SK-N-SH treated with all-trans-retinoic acid at 6 μM for 48 hours (cell line): ENCODE measurements around the gene F11R.

Experiments used
- ESRRG ChIP-seq: fragments of 250-450 bp; sonication (Bioruptor Pico); IDR thresholded peaks from 2 replicates; pipeline ENCODE4 v1.6.1; 2021; ENCODE audit warnings: mild to moderate bottlenecking
- GLIS3 ChIP-seq: fragments of 250-450 bp; sonication (Bioruptor Pico); IDR thresholded peaks from 2 replicates; pipeline ENCODE4 v1.5.0; 2020; ENCODE audit warnings: mild to moderate bottlenecking, moderate library complexity
- ISL1 ChIP-seq: fragments of 250-450 bp; sonication (Bioruptor Pico); IDR thresholded peaks from 2 replicates; pipeline ENCODE4 v2.1.2; 2022; ENCODE audit warnings: mild to moderate bottlenecking, moderate library complexity
- PPARA ChIP-seq: fragments of 250-450 bp; sonication (Bioruptor Pico); IDR thresholded peaks from 2 replicates; pipeline ENCODE4 v1.5.0; 2020; ENCODE audit warnings: mild to moderate bottlenecking, borderline replicate concordance
- RARB ChIP-seq: fragments of 250-450 bp; sonication (Bioruptor Pico); IDR thresholded peaks from 2 replicates; pipeline ENCODE4 v1.8.0; 2021; ENCODE audit warnings: mild to moderate bottlenecking, moderate library complexity
- TOX ChIP-seq: fragments of 250-450 bp; sonication (Bioruptor Pico); IDR thresholded peaks from 2 replicates; pipeline ENCODE4 v1.8.0; 2021; ENCODE audit warnings: mild to moderate bottlenecking, moderate library complexity, borderline replicate concordance
- ZFP30 ChIP-seq: fragments of 450-650 bp; formaldehyde crosslinking; IDR thresholded peaks from 2 replicates; pipeline ENCODE4 v1.5.0; 2022; ENCODE audit warnings: mild to moderate bottlenecking, moderate library complexity
- ZNF70 ChIP-seq: fragments of 450-650 bp; formaldehyde crosslinking; IDR thresholded peaks from 2 replicates; pipeline ENCODE4 v1.5.0; 2020; ENCODE audit warnings: mild to moderate bottlenecking, moderate library complexity
- ZNF8 ChIP-seq: fragments of 450-650 bp; formaldehyde crosslinking; IDR thresholded peaks from 2 replicates; pipeline ENCODE4 v1.5.0; 2020; ENCODE audit warnings: mild to moderate bottlenecking, moderate library complexity
- TF ChIP-seq, protein P1 (sequence below): fragments of 250-450 bp; sonication (Bioruptor Pico); IDR thresholded peaks from 2 replicates; pipeline ENCODE4 v1.8.0; 2020; ENCODE audit warnings: mild to moderate bottlenecking, moderate library complexity, borderline replicate concordance
- TF ChIP-seq, protein P2 (sequence below): fragments of 250-450 bp; sonication (Bioruptor Pico); IDR thresholded peaks from 2 replicates; pipeline ENCODE4 v1.5.1; 2021; ENCODE audit warnings: mild to moderate bottlenecking, moderate library complexity
- TF ChIP-seq, protein P3 (sequence below): fragments of 250-450 bp; sonication (Bioruptor Pico); IDR thresholded peaks from 2 replicates; pipeline ENCODE4 v1.5.1; 2020; ENCODE audit warnings: low read depth, mild to moderate bottlenecking, moderate library complexity

DNA sequence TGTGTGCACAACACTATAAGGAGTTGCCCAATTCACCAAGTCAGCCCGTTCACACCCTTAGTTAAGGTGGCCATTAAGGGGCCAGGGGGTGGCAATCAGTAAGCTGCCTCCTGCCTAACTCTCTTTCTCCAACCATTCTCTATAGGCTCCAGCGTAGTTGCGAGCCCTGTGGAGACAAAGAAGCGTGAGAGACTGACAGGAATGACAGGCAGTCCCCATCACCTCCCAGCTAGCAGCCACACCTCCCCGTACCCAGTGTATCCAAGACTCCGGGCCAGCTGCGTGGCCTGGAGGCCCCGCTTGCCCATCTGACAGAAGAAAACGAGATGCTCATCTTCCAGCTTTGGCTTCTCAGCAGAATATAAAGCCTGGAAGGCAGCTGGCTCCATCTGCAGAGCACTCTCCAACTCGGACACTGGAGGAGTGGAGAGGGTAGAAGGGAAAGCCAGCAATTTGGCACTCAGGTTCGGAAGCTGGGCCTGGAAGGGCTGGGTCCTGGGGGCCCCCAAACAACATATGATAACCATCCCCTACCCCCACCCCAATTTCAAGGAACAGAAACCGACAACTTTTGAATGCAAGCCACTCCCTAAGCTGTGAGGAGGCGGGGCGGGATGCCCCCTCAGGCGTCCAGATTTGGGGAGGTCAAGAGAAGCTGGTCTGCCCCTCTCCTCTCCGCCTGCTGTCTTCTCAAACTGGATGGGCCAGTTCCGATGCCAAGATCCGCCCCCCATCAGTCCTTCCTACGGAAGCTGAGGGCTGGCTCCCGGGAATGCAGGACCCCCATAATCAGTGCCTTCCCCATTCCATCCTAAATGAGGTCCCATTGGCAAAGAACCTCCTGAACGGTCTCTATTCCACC, 16.9 kb upstream of the F11R start:
- TF ChIP-seq ZFP30 (CRISPR knock-in tag), result no peak
- TF ChIP-seq, protein P1, sequence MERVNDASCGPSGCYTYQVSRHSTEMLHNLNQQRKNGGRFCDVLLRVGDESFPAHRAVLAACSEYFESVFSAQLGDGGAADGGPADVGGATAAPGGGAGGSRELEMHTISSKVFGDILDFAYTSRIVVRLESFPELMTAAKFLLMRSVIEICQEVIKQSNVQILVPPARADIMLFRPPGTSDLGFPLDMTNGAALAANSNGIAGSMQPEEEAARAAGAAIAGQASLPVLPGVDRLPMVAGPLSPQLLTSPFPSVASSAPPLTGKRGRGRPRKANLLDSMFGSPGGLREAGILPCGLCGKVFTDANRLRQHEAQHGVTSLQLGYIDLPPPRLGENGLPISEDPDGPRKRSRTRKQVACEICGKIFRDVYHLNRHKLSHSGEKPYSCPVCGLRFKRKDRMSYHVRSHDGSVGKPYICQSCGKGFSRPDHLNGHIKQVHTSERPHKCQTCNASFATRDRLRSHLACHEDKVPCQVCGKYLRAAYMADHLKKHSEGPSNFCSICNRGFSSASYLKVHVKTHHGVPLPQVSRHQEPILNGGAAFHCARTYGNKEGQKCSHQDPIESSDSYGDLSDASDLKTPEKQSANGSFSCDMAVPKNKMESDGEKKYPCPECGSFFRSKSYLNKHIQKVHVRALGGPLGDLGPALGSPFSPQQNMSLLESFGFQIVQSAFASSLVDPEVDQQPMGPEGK (CRISPR knock-in tag), result no peak
- TF ChIP-seq ZNF8 (CRISPR knock-in tag), result no peak
- no peak for TF ChIP-seq ZNF70 (CRISPR knock-in tag)
- TF ChIP-seq TOX (CRISPR knock-in tag), result no peak
- TF ChIP-seq, protein P2, sequence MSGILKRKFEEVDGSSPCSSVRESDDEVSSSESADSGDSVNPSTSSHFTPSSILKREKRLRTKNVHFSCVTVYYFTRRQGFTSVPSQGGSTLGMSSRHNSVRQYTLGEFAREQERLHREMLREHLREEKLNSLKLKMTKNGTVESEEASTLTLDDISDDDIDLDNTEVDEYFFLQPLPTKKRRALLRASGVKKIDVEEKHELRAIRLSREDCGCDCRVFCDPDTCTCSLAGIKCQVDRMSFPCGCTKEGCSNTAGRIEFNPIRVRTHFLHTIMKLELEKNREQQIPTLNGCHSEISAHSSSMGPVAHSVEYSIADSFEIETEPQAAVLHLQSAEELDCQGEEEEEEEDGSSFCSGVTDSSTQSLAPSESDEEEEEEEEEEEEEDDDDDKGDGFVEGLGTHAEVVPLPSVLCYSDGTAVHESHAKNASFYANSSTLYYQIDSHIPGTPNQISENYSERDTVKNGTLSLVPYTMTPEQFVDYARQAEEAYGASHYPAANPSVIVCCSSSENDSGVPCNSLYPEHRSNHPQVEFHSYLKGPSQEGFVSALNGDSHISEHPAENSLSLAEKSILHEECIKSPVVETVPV (CRISPR knock-in tag), result no peak
- TF ChIP-seq ESRRG, result no peak
- TF ChIP-seq, protein P3, sequence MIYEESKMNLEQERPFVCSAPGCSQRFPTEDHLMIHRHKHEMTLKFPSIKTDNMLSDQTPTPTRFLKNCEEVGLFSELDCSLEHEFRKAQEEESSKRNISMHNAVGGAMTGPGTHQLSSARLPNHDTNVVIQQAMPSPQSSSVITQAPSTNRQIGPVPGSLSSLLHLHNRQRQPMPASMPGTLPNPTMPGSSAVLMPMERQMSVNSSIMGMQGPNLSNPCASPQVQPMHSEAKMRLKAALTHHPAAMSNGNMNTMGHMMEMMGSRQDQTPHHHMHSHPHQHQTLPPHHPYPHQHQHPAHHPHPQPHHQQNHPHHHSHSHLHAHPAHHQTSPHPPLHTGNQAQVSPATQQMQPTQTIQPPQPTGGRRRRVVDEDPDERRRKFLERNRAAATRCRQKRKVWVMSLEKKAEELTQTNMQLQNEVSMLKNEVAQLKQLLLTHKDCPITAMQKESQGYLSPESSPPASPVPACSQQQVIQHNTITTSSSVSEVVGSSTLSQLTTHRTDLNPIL (CRISPR knock-in tag), result no peak
- no peak for TF ChIP-seq ISL1 (CRISPR knock-in tag)
- no peak for TF ChIP-seq RARB (CRISPR knock-in tag)
- no peak for TF ChIP-seq PPARA (CRISPR knock-in tag)
- no peak for TF ChIP-seq GLIS3
